ENCODE data around the gene RNASE9.
"Not testable (repeated sequence)": the region's sequence is repeated elsewhere in the genome, so short reads cannot be mapped to it uniquely, and the experiment has no call there.

Gene RNASE9

GRCh38 chr14:20524027-20524426, 36.8 kb downstream of the RNASE9 start:
- Histone ChIP-seq H3K36me3 (replicated peaks) (no peaks in the 10 kb centered on the region), H3K27me3 (replicated peaks) (no peaks in the 10 kb centered on the region), H3K27ac (no peak overlapping the region), H3K4me3 (ENCODE audit: low read depth, low read length) (no peak overlapping the region)
- in situ Hi-C loops (cut with HindIII; ENCODE audit: low pct_ligation_motif_present, low sequenced_read_pairs) = no loop called here
- no peak for TF ChIP-seq CTCF (IDR thresholded peaks at IDR 0.05; ENCODE audit: low read depth, low read length, missing control alignments)
- no peak for DNase-seq

- no peaks in the 10 kb centered on the region for H3K27me3 ChIP-seq (replicated peaks)
- H3K36me3 ChIP-seq (replicated peaks) = no peaks in the 10 kb centered on the region
- no peak overlapping the region for H3K4me3 ChIP-seq (ENCODE audit: low read depth, low read length)
- in situ Hi-C loops (cut with HindIII; ENCODE audit: low pct_ligation_motif_present, low sequenced_read_pairs) = no loop called here
- TF ChIP-seq CTCF (IDR thresholded peaks at IDR 0.05; ENCODE audit: low read depth, low read length, missing control alignments) = no peak
- DNase-seq = no peak
- no peak overlapping the region for H3K27ac ChIP-seq
Measured at GRCh38 chr14:20522332-20522731, 38.5 kb downstream of the RNASE9 start.

- no peak for TF ChIP-seq CTCF (IDR thresholded peaks at IDR 0.05; ENCODE audit: low read depth, low read length, missing control alignments)
- in situ Hi-C loops (cut with HindIII; ENCODE audit: low pct_ligation_motif_present, low sequenced_read_pairs) = no loop called here
Measured at GRCh38 chr14:20516921-20517320, 43.9 kb downstream of the RNASE9 start.

GRCh38 chr14:20515846-20516245, 45.0 kb downstream of the RNASE9 start:
- DNase-seq = no peak
- Histone ChIP-seq H3K4me3 (ENCODE audit: low read depth, low read length) (no peak overlapping the region), H3K36me3 (replicated peaks) (no peaks in the 10 kb centered on the region), H3K27me3 (replicated peaks) (no peaks in the 10 kb centered on the region), H3K27ac (no peak overlapping the region)
- no peak for TF ChIP-seq CTCF (IDR thresholded peaks at IDR 0.05; ENCODE audit: low read depth, low read length, missing control alignments)
- in situ Hi-C loops (cut with HindIII; ENCODE audit: low pct_ligation_motif_present, low sequenced_read_pairs) = no loop called here

More at GRCh38 chr14:20516921-20517320, 43.9 kb downstream of the RNASE9 start:
- Histone ChIP-seq H3K4me3 (ENCODE audit: low read depth, low read length) (no peak overlapping the region), H3K36me3 (replicated peaks) (no peaks in the 10 kb centered on the region), H3K27me3 (replicated peaks) (no peaks in the 10 kb centered on the region), H3K27ac (peak overlapping the region; percentile 70)
- DNase-seq = peak; percentile 72

- DNase-seq = no peak
- no peaks in the 10 kb centered on the region for H3K36me3 ChIP-seq (replicated peaks)
- in situ Hi-C loops (cut with HindIII; ENCODE audit: low pct_ligation_motif_present, low sequenced_read_pairs) = no loop called here
- H3K27me3 ChIP-seq (replicated peaks) = no peaks in the 10 kb centered on the region
- TF ChIP-seq CTCF (IDR thresholded peaks at IDR 0.05; ENCODE audit: low read depth, low read length, missing control alignments) = no peak
- no peak overlapping the region for H3K4me3 ChIP-seq (ENCODE audit: low read depth, low read length)
- peak overlapping the region; percentile 42 for H3K27ac ChIP-seq
Measured at GRCh38 chr14:20512177-20512905, 48.5 kb downstream of the RNASE9 start.

GRCh38 chr14:20508367-20508766, 52.5 kb downstream of the RNASE9 start:
- TF ChIP-seq CTCF (IDR thresholded peaks at IDR 0.05; ENCODE audit: low read depth, low read length, missing control alignments) = no peak
- H3K27ac ChIP-seq = no peak overlapping the region
- in situ Hi-C loops (cut with HindIII; ENCODE audit: low pct_ligation_motif_present, low sequenced_read_pairs) = no loop called here

GRCh38 chr14:20507537-20507936, 53.3 kb downstream of the RNASE9 start:
- in situ Hi-C loops (cut with HindIII; ENCODE audit: low pct_ligation_motif_present, low sequenced_read_pairs); H3K4me3 ChIP-seq (ENCODE audit: low read depth, low read length); DNase-seq; H3K36me3 ChIP-seq (replicated peaks); H3K27me3 ChIP-seq (replicated peaks); H3K27ac ChIP-seq: not testable (repeated sequence)

More at GRCh38 chr14:20508367-20508766, 52.5 kb downstream of the RNASE9 start:
- Histone ChIP-seq H3K27me3 (replicated peaks) (no peaks in the 10 kb centered on the region), H3K4me3 (ENCODE audit: low read depth, low read length) (no peak overlapping the region), H3K36me3 (replicated peaks) (no peaks in the 10 kb centered on the region)
- DNase-seq = no peak

- H3K27ac ChIP-seq; H3K4me3 ChIP-seq (ENCODE audit: low read depth, low read length): not testable (repeated sequence)
Measured at GRCh38 chr14:20506752-20507151, 54.1 kb downstream of the RNASE9 start.

More at GRCh38 chr14:20506752-20507151, 54.1 kb downstream of the RNASE9 start:
- DNase-seq; in situ Hi-C loops (cut with HindIII; ENCODE audit: low pct_ligation_motif_present, low sequenced_read_pairs); H3K36me3 ChIP-seq (replicated peaks); H3K27me3 ChIP-seq (replicated peaks): not testable (repeated sequence)
